Natural killer cell treated with Interleukin-12 subunit alpha and Interleukin-12 subunit beta and Interleukin-15 and Interleukin-18, amount 100 ng/mL, for 72 hours (primary cell): Measurements from ENCODE around the gene PCNX2. TPM values are rescaled to one million over a fixed set of nuclear protein-coding genes. Genes with fewer than 3 reads are reported as not detected.

ENCODE experiments used
- ATAC-seq, 2 donors: fragments of 150-1000 bp; cut with Tn5 transposase in 1 of 2; sonication (Bioruptor Pico), chemical (Tn5 transposase) in 1 of 2; 2 replicates each; pipeline ENCODE4 v1.10.0; 2021
- DNase-seq: peaks from one replicate; pipeline ENCODE4 v3.0.0; 2022; ENCODE audit warnings: low spot score
- H3K27ac Mint-ChIP-seq, 2 donors: 1 replicate in 1 of 2; 2 replicates in 1 of 2; pipeline ENCODE4 v1.8.0; 2022; ENCODE audit warnings: mixed read lengths in 2 of 2, mild to moderate bottlenecking in 1 of 2, moderate library complexity in 1 of 2
- H3K27me3 Mint-ChIP-seq, 2 donors: 1 replicate in 1 of 2; 2 replicates in 1 of 2; pipeline ENCODE4 v1.8.0; 2022; ENCODE audit warnings: mixed read lengths in 2 of 2
- H3K36me3 Mint-ChIP-seq: one replicate; pipeline ENCODE4 v1.8.0; 2022; ENCODE audit warnings: mixed read lengths
- H3K4me1 Mint-ChIP-seq, 2 donors: 1 replicate in 1 of 2; 2 replicates in 1 of 2; pipeline ENCODE4 v1.8.0; 2022; ENCODE audit warnings: low read depth in 2 of 2, mixed read lengths in 2 of 2, mild to moderate bottlenecking in 1 of 2
- H3K4me3 Mint-ChIP-seq: one replicate; pipeline ENCODE4 v1.8.0; 2022; ENCODE audit warnings: mixed read lengths
- H3K9me3 Mint-ChIP-seq: 2 replicates; pipeline ENCODE4 v1.8.0; 2022; ENCODE audit warnings: mixed read lengths
- total RNA-seq, 2 donors: library from RNA; stranded (reverse); gene quantifications; one replicate each; pipeline ENCODE4 v1.2.3, GENCODE V29; 2022

PCNX2 gene
- total RNA-seq, 2 donors from 2014 or later, result 7.1 to 30.8 TPM

GRCh38 chr1:232964601-232965000, 330.9 kb downstream of the PCNX2 start:
- DNase-seq, result no peak
- Mint-ChIP-seq H3K4me3 (no peak overlapping the region), H3K27me3 (no peaks in the 10 kb centered on the region), H3K4me1 (peaks cover 8 to 19% of the 10 kb centered on the region in 2 donors), H3K27ac (no peak overlapping the region), H3K9me3 (no peaks in the 10 kb centered on the region), H3K36me3 (no peaks in the 10 kb centered on the region)
- ATAC-seq, result no peak

GRCh38 chr1:232962761-232963745, 332.5 kb downstream of the PCNX2 start:
- DNase-seq (no peak), ATAC-seq (no peak)
- Mint-ChIP-seq H3K4me1 (peaks cover 0 to 7% of the 10 kb centered on the region in 2 donors), H3K27ac (no peak overlapping the region), H3K36me3 (peaks cover 14% of the 10 kb centered on the region), H3K9me3 (peaks cover 3% of the 10 kb centered on the region), H3K4me3 (no peak overlapping the region), H3K27me3 (no peaks in the 10 kb centered on the region)

GRCh38 chr1:232958067-232958466, 337.5 kb downstream of the PCNX2 start:
- Mint-ChIP-seq H3K27ac (no peak overlapping the region), H3K36me3 (peaks cover 27% of the 10 kb centered on the region), H3K4me3 (no peak overlapping the region), H3K4me1 (peaks cover 3 to 7% of the 10 kb centered on the region in 2 donors), H3K27me3 (no peaks in the 10 kb centered on the region), H3K9me3 (peaks cover 3% of the 10 kb centered on the region)
- no peak for ATAC-seq
- no peak for DNase-seq

- H3K4me1 Mint-ChIP-seq, result peaks cover 21 to 27% of the 10 kb centered on the region in 2 donors
- peaks cover 27% of the 10 kb centered on the region for H3K36me3 Mint-ChIP-seq
- H3K27me3 Mint-ChIP-seq, result no peaks in the 10 kb centered on the region
- DNase-seq, result no peak
- peaks cover 3% of the 10 kb centered on the region for H3K9me3 Mint-ChIP-seq
- H3K4me3 Mint-ChIP-seq, result no peak overlapping the region
- no peak overlapping the region for H3K27ac Mint-ChIP-seq
- no peak for ATAC-seq
Measured at GRCh38 chr1:232956081-232956480, 339.4 kb downstream of the PCNX2 start.

GRCh38 chr1:232954594-232955365, 340.7 kb downstream of the PCNX2 start:
- no peak for ATAC-seq
- H3K27ac Mint-ChIP-seq, result peak overlapping the region in 1 of 2 donors; percentile 9
- peaks cover 27% of the 10 kb centered on the region for H3K36me3 Mint-ChIP-seq
- no peak overlapping the region for H3K4me3 Mint-ChIP-seq
- DNase-seq, result no peak
- H3K9me3 Mint-ChIP-seq, result peaks cover 3% of the 10 kb centered on the region
- H3K27me3 Mint-ChIP-seq, result no peaks in the 10 kb centered on the region
- peaks cover 31 to 36% of the 10 kb centered on the region in 2 donors for H3K4me1 Mint-ChIP-seq

- Mint-ChIP-seq H3K27me3 (no peaks in the 10 kb centered on the region), H3K4me1 (peaks cover 38 to 41% of the 10 kb centered on the region in 2 donors), H3K4me3 (peak overlapping the region; percentile 97), H3K27ac (peak overlapping the region; percentile 49 to 98), H3K36me3 (peaks cover 11% of the 10 kb centered on the region), H3K9me3 (no peaks in the 10 kb centered on the region)
- ATAC-seq (no peak), DNase-seq (no peak)
Measured at GRCh38 chr1:232952514-232953499, 342.7 kb downstream of the PCNX2 start.

GRCh38 chr1:232951605-232952004, 343.9 kb downstream of the PCNX2 start:
- Mint-ChIP-seq H3K9me3 (no peaks in the 10 kb centered on the region), H3K27ac (peak overlapping the region; percentile 93 to 98), H3K27me3 (no peaks in the 10 kb centered on the region), H3K36me3 (no peaks in the 10 kb centered on the region), H3K4me1 (peaks cover 38 to 41% of the 10 kb centered on the region in 2 donors), H3K4me3 (peak overlapping the region; percentile 97)
- no peak for ATAC-seq
- DNase-seq, result no peak

GRCh38 chr1:232951180-232951579, 344.3 kb downstream of the PCNX2 start:
- no peaks in the 10 kb centered on the region for H3K9me3 Mint-ChIP-seq
- H3K4me3 Mint-ChIP-seq, result peak overlapping the region; percentile 97
- H3K4me1 Mint-ChIP-seq, result peaks cover 40 to 43% of the 10 kb centered on the region in 2 donors
- H3K27ac Mint-ChIP-seq, result peak overlapping the region; percentile 93 to 98
- DNase-seq, result no peak
- H3K27me3 Mint-ChIP-seq, result no peaks in the 10 kb centered on the region
- ATAC-seq, result peak; percentile 16 to 36
- peaks cover 1% of the 10 kb centered on the region for H3K36me3 Mint-ChIP-seq

- Mint-ChIP-seq H3K36me3 (peaks cover 6% of the 10 kb centered on the region), H3K4me3 (peak within 1 kb of the TSS; percentile 97), H3K9me3 (no peaks in the 10 kb centered on the region), H3K27ac (peak within 1 kb of the TSS; percentile 93 to 98), H3K27me3 (no peaks in the 10 kb centered on the region), H3K4me1 (peaks cover 46 to 49% of the 10 kb centered on the region in 2 donors)
- DNase-seq (peak; percentile 96), ATAC-seq (peak; percentile 93)
Measured at GRCh38 chr1:232950197-232951176, 345.0 kb downstream of the PCNX2 start, which contains the start of gene NTPCR. Gene NTPCR, plus strand, starts transcription at chr1:232950611. Its CDS starts 100 bp downstream, at chr1:232950711.

GRCh38 chr1:232949636-232950196, 345.8 kb downstream of the PCNX2 start:
- Mint-ChIP-seq H3K9me3 (no peaks in the 10 kb centered on the region), H3K4me1 (peaks cover 48% of the 10 kb centered on the region in 2 donors), H3K36me3 (peaks cover 6% of the 10 kb centered on the region), H3K27ac (peak overlapping the region; percentile 93 to 98), H3K27me3 (no peaks in the 10 kb centered on the region), H3K4me3 (peak overlapping the region; percentile 97)
- DNase-seq (no peak), ATAC-seq (no peak)

- peak; percentile 77 to 82 for ATAC-seq
- no peaks in the 10 kb centered on the region for H3K9me3 Mint-ChIP-seq
- H3K4me1 Mint-ChIP-seq, result peaks cover 40 to 56% of the 10 kb centered on the region in 2 donors
- H3K27ac Mint-ChIP-seq, result peak overlapping the region; percentile 94 to 95
- peaks cover 6% of the 10 kb centered on the region for H3K36me3 Mint-ChIP-seq
- peaks cover 7 to 10% of the 10 kb centered on the region in 2 donors for H3K27me3 Mint-ChIP-seq
- peak; percentile 77 for DNase-seq
- peak overlapping the region; percentile 80 for H3K4me3 Mint-ChIP-seq
Measured at GRCh38 chr1:232944347-232944746, 351.2 kb downstream of the PCNX2 start.
